IPS-18c (cell line): ENCODE measurements around the gene ME3.
"Not testable (repeated sequence)": the region's sequence is repeated elsewhere in the genome, so short reads cannot be mapped to it uniquely, and the experiment has no call there.

Source experiments
- H3K4me3 ChIP-seq: 2 replicates; pipeline ENCODE4 v1.7.0; 2013; ENCODE audit warnings: low read depth, mild to moderate bottlenecking, low read length, moderate library complexity; ENCODE audit not compliant: insufficient read depth
- H3K9me3 ChIP-seq: one replicate; pipeline ENCODE4 v1.6.1; 2013; ENCODE audit warnings: mild to moderate bottlenecking, low read length, moderate library complexity; ENCODE audit not compliant: control insufficient read depth, insufficient read depth

Gene ME3

DNA sequence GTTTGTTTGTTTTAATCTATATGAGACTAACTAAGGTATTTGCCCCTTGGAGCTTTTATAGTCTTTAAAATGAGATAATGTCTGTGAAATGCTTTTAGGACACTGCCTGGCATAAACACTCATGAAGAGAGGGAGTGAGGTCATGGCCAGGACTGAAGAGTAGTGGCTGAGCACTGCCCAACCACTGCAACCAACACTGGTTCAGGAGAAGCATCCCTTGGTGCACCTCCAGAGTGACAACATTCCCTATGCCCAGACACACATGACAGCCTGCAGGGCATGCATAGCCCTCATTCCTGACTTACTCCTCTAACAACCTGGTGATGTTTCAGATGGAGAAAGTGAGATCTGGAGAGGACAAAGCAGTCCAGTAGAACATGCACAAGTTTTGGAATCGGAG is 36.1 kb downstream of the ME3 start:
- H3K4me3 ChIP-seq = no peak overlapping the region
- H3K9me3 ChIP-seq = no peaks in the 10 kb centered on the region

DNA sequence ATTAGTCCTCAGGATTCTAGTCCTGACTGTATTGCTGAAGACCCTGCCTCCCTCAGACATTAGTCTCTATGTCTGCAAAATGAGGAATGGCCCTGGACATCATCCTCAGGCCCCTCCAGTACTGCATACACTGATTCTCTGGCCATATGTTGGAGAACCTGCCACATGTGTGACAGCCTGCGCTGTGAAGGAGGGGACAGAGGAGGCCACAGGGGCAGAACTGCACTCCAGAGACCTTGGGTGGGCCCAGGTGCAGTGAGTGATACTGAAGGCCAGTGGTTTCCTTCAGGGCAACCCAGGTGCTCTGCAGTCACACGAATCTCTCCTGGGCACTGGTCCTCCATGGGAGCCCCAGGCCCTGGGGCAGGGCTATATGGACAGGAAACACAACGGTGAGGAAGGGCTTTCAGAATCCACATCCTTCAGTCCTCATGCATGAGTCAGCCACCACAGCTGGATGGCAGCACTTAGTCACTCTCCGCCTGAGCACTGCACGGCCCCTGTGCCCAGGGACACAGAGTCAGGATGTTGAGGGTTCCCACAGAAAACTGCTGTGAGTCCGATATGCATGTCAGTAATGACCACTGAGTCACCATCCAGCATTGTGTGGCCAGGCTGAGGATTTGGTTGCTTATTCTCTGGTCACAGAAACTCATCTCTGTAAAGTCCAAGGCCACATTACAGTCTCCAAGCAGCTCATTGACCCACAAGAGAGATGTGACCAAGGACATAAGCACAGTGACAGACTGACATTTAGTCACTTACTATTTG is 39.7 kb downstream of the ME3 start:
- Histone ChIP-seq H3K9me3 (no peaks in the 10 kb centered on the region), H3K4me3 (no peak overlapping the region)

DNA sequence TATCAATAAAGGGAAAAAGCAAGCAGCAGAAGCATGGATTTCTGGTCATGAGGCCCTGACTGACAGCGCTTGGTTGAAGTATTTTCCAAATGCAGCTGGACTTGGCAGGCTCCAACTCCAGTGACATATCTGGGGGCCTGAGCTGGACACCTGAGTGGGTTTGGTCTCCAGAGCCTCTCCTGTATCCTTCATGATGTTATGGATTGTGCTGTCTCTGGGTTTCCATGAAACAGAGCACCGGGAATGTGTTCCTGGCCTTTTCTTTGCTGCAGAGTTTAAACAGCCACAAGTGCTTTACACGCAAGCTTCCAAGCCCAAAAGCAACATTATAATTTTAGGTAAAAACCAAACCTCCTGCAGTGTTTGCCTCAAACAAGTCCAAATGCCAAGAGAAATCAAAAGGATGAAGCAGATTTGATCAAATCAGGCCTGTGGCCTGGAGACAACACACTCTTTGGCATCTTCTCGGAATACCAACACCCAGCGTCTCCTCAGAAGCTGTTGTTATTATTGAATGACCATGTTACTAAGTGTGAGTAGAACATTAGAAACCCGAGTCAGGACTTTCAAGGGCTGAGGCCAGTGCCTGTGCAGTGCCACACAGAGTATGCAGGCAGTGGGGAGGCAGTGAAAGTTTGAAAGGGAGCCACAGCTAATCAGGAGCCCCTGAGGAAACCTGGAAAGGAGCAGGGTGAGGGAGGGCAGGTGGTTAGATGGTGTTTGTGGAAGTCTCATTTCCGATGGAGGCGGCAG is 42.0 kb downstream of the ME3 start:
- Histone ChIP-seq H3K4me3 (no peak overlapping the region), H3K9me3 (no peaks in the 10 kb centered on the region)

DNA sequence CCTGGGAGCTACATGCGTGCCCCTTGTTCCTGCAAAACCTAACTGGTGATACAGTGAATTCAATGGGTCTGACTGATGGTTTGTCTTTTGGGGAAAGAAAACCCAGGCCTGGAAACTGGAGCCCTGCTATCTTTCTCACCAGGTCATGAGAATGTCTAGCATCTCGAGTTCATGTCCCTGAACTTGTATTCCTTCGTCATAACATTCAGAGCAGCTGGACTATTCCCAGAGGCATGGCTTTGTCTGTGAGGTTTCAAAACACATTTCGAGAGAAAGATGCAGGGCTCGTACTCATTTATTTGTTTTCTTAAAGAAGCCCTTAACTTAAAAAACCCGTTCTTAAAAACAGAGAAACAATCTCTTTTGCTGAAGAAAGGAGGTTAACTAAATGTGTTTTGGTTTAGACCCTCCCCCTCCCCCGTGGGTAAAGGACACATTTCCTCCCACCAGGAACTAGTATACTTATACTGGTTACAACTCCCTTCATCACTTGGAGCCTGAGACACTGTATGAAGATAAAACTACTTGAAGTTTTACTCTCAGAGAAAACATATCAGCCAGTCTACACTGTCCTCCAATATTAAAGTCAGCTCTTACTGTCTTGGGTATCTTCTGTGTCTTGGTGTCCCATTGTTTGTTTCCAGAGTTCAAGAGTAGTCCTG is 43.2 kb downstream of the ME3 start:
- H3K9me3 ChIP-seq = no peaks in the 10 kb centered on the region
- no peak overlapping the region for H3K4me3 ChIP-seq

DNA sequence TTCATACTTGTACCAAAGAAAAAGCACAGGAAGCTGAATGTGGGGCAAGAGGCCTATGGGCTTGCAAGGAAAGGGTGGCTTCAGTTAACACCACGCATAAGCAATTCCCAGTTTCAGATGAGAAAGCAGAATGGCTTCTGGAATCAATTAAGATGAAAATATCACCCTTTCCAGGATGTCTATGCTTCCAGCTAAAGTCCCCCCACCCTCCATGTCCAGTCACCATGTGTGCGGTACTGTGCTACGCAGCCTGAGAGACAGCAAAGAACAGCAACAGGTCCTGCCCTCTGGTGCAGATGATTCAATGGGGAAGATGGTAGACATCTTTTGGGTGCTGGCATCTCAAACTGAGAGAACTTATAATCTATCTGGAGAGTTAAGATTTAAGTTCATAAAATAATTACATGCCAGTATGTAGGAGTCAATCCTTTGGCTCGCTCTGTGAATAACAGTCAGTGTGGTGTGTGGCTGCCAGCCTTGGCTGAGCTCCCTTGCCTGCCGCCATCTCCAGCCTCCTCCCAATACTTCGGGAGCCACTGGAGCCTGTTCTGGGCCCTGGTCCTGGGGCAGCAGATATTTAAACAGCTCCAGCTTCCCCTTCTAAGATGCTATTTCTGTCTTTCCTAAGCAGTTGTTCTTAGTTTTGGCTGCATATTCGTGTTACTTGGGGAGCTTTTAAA is 44.5 kb downstream of the ME3 start:
- Histone ChIP-seq H3K4me3 (no peak overlapping the region), H3K9me3 (no peaks in the 10 kb centered on the region)

DNA sequence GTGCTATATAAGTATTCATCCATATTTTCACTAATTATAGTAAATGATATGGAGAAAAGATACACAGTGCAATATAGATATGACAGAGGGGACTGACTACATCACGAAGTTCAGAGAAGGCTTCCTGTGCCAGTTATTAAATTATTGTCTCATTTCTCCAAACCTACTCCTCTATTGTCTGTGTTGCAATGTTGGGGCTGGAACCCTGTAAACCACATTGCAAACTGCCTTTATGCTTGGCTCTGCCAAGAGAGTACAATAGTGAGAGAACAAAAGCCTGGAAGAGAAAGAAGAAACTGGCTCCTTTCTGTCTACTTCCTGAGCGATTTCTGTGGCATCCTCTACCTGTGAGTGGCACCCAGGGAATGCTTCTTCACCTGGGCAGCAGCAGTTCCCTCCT is 46.4 kb downstream of the ME3 start:
- Histone ChIP-seq H3K9me3 (no peaks in the 10 kb centered on the region), H3K4me3 (no peak overlapping the region)

DNA sequence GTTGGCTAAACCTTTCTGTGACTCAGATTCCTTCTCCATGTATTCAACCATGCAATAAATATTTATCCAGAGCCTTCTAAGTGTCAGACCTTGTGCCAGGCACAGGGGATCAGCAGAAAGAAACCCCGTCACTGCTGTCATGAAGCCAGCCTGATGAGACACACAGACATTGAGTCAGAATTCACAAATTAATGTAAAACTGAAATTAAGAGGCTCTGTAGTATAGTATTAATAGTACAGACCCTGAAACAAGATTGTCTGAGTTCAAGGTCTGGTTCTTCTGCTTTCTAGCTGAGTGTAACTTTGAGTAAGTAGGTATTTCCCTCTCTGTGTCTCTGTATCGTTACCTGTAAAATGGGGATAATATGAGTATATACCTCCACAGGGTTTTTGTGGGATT is 46.9 kb downstream of the ME3 start:
- no peaks in the 10 kb centered on the region for H3K9me3 ChIP-seq
- H3K4me3 ChIP-seq = no peak overlapping the region

DNA sequence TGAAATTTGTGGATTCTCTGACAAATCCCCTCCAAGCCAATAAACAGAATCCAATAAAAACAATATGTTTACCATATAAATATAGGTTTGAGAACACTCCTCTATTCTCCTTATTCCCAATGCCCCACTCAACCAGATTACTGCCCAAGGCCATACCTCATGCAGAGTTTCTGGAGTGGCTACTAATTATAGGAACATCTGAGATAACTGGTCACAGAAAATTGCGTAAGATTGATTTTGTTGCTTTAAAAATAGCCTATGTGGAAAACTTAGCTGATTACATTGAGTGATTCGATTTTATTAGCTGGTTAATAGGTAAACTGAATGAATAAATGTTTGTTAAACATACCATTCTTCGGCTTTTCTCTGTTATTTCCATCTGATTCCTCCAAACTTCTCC is 48.0 kb downstream of the ME3 start:
- H3K9me3 ChIP-seq = peaks cover under 1% of the 10 kb centered on the region

DNA sequence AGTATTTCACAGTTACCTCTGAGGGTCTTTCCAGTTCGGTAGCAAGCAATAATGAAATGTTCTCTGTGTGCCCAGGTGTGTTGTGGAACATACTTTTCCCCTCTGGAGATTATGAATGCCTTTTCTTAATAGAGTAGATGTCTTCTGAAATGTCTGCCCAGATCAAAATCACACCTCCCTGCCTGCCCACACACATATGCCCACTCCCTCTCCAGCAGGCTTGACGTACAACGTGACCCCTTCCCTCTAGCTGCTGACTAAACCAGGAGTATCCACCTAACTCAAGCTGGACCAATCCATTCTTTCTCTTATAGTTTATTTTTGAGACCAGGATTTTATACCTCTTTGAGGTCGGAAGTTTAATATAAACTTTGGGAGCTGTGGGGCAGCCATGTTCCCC is 48.7 kb downstream of the ME3 start:
- peaks cover 2% of the 10 kb centered on the region for H3K9me3 ChIP-seq
- no peak overlapping the region for H3K4me3 ChIP-seq

More for the DNA sequence above, 48.0 kb downstream of the ME3 start:
- no peak overlapping the region for H3K4me3 ChIP-seq

DNA sequence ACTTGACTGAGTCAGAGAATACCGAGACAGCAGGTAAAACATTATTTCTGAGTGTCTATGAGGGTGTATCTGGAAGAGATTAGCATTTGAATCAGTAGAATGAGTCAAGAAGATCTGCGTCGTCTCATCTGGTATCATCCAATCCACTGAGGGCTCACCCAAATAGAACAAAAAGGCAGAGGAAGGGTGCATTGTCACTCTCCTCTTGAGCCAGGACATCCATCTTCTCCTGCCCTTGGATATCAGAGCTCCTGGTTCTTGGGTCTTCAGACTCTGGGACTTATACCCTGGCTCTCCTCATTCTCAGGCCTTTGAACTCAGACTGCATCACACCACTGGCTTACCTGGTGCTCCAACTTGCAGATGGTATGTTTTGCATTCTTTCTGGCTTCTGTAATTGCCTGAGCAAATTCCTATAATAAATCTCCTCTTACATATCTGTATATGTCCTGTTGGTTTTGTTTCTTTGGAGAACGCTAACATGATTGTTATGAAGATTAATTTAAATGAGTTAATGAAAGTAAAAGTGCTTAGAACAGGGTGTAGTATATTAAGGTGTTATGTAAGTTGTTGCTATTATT is 49.3 kb downstream of the ME3 start:
- peaks cover 2% of the 10 kb centered on the region for H3K9me3 ChIP-seq
- H3K4me3 ChIP-seq = no peak overlapping the region

DNA sequence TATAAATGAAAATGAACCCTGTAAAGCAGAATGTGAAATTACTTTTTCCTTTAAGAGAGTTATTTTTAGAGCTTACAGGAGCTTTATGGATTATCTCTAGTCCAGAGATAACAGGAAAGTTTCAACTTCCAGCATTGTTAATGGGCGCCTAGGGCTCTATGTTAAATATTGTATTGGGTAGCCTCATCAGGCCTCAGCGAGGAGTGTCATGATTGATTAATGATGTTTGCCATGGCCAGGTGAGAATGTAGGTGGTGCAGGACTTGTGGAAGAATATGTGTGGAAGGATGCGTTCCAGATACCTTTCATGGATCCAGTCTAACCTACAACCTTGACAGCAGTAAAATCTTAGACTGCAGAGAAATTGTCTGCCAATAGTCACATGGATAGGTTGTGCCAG is 50.6 kb downstream of the ME3 start:
- Histone ChIP-seq H3K9me3 (peaks cover 2% of the 10 kb centered on the region), H3K4me3 (no peak overlapping the region)

DNA sequence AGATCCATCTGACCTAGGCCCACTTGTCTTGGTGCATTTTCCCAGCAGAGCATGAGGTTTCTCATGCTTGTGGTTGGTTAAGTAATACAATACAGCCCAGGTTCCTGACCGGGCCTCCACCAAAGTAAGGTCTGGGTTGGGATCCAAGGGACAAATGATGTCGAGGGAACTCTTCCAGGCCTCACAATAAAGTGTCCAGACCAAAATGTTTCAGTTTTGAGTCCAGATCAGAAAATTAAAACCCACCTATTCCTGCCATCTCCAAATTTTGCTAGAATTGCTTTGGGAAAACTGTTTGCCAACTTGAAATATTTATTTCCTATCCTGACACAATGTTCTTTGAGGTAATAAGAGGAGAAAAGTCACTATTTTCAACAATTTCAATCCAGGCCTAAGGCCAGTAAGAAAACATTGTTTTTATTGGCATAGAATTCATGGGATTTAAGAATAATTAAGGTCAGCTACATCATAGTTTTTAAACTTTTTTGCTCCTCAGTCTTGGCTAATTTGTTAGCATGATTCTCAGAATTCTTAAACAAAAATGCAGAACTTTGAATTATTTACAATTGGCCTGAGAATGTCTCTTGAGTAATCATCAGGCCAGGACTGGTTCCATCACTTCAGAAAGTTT is 51.4 kb downstream of the ME3 start:
- H3K4me3 ChIP-seq = no peak overlapping the region
- H3K9me3 ChIP-seq = peaks cover 2% of the 10 kb centered on the region

DNA sequence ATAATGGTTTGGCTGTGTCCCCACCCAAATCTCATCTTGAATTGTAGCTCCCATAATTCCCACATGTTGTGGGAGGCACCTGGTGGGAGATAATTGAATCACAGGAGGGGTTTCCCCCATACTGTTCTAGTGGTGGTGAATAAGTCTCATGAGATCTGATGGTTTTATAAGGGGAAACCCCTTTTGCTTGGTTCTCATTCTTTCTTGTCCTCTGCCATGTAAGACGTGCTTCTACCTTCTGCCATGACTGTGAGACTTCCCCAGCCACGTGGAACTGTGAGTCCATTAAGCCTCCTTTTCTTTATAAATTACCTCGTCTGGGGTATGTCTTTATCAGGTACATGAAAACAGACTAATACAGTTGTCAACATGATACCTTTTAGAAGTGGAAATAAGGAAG is 53.0 kb downstream of the ME3 start:
- not testable (repeated sequence) for H3K9me3 ChIP-seq, H3K4me3 ChIP-seq

DNA sequence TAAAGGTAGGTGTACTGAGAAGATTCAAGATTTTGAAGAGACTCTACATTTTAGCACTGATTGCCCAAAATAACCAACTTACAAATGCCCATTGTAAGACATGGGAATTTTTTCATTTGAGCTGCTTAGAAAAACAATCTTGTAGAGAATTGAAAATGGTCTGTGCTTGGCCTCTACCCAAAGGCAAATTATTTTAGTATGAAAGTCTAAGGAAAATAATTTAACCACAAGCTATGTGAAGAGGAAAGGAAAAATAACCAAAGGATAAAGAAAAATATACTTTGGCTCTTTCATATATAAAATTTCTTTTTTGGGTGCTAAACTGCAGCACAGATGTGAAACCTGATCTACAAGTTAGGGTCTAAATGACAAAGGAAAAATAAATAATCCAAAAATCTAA is 54.9 kb downstream of the ME3 start:
- no peak overlapping the region for H3K4me3 ChIP-seq
- H3K9me3 ChIP-seq = peaks cover 2% of the 10 kb centered on the region

DNA sequence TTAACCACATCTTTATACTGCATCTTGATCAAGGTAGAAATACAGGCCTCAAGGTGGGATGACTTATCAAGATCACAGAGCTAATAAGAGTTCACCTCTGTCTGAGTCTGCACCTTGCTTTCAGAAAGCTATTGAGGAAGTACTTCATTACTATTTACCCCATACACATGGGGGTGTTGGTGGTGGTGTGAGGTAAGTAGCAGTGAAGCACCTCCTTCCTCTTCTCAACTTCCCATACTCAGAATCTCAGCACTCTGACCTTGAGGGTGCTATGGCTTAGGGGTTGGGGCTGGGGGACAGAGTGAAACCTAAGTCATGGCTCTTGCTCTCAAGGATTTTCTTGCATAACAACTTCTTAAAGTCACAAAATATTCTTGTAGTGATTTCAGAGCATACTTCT is 56.9 kb downstream of the ME3 start:
- no peak overlapping the region for H3K4me3 ChIP-seq
- peaks cover 2% of the 10 kb centered on the region for H3K9me3 ChIP-seq

DNA sequence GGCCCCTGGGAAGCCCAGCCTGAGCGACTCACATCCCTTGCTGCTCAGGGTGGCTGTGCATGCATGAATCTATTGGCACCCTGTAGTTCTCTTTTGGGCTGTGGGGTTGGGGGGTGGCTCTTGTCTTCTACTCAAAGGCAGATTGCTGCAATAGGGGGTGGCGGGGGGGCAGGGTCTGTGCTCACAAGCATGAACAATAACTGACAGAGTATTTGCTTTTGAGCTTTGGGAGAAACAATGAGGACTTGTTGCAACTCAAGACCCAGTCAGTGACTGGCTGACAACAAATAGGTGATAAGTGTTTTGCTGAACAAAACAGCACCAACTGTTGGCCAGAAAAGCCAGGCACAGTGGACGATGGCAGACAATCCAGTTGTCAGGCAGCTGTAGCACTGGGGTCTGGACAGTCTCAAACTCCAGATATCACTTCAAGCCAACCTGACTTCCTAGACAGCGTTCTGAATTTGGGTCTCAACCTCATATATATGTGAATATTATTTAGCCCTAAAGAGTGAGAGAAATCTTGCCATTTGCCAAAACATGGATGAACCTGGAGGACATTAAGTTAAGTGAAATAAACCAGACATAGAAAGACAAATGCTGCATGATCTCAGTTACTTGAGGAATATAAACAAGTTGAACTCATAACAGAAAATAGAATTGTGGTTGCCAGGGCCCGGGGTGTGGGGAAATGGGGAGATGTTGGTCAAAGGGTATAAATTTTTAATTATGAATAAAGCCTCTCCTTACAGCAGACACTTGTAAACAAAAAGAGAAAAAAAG is 61.7 kb downstream of the ME3 start:
- no peak overlapping the region for H3K4me3 ChIP-seq
- no peaks in the 10 kb centered on the region for H3K9me3 ChIP-seq
